ENCODE measurements around the gene NOTCH3. TPM values are rescaled to one million over a fixed set of nuclear protein-coding genes. Genes with fewer than 3 reads are reported as not detected.

The NOTCH3 gene
- total and polyA plus RNA-seq, 2 of the 8 experiments (the other 6 are each of a cell fraction or from before 2014, with no cell fraction given), result 37.5 to 107 TPM

GRCh38 chr19:15123900-15124299 is 76.9 kb downstream of the NOTCH3 start:
- Histone ChIP-seq H3K4ac (replicated peaks; ENCODE audit: insufficient read length, low read depth, low read length) (no peak overlapping the region), H3K23ac (ENCODE audit: insufficient read length) (no peak overlapping the region), H3K79me1 (ENCODE audit: low read depth, low read length) (peaks cover 9% of the 10 kb centered on the region), H3K79me2 (ENCODE audit: control insufficient read depth in 1 of 2, insufficient read depth in 2 of 2, low read length in 2 of 2) (peaks cover 0 to 13% of the 10 kb centered on the region in 2 experiments; a peak in 2 of 4 replicates), H3K4me1 (replicated peaks in 1 of 4; ENCODE audit: control insufficient read depth in 3 of 4, insufficient read depth in 4 of 4, low read length in 3 of 4) (peaks cover 0 to 9% (median 1%) of the 10 kb centered on the region in 4 experiments; a peak in 4 of 7 replicates), H3K4me2 (ENCODE audit: insufficient read depth in 1 of 2, low read depth in 2 of 2, low read length in 2 of 2) (peak overlapping the region in 1 of 2 experiments; percentile 79; a peak in 1 of 4 replicates), H3K18ac (ENCODE audit: extremely low read depth, low read length) (no peak overlapping the region), H3K14ac (ENCODE audit: insufficient read length) (no peak overlapping the region), H3K4me3 (ENCODE audit: extremely low read depth in 1 of 4, insufficient read depth in 2 of 4, low read depth in 3 of 4, low read length in 4 of 4) (peak overlapping the region in 2 of 4 experiments; percentile 68 to 75; a peak in 4 of 8 replicates), H2AK5ac (ENCODE audit: low read depth, low read length) (no peak overlapping the region), H4K20me1 (replicated peaks in 1 of 2; ENCODE audit: control insufficient read depth in 1 of 2, insufficient read depth in 2 of 2, low read length in 2 of 2) (peaks cover 2 to 3% of the 10 kb centered on the region in 2 experiments), H2BK5ac (ENCODE audit: low read depth, low read length) (no peak overlapping the region), H3K9me3 (ENCODE audit: insufficient read depth in 2 of 2, low read depth in 1 of 2, low read length in 1 of 2) (peaks cover 2 to 4% of the 10 kb centered on the region in 2 experiments; a peak in 1 of 4 replicates), H2BK12ac (ENCODE audit: low read depth, low read length) (no peak overlapping the region), H2BK20ac (ENCODE audit: low read length) (no peak overlapping the region), H3K27me3 (replicated peaks in 1 of 4; ENCODE audit: control insufficient read depth in 3 of 4, extremely low read depth in 1 of 4, insufficient read depth in 3 of 4, low read length in 3 of 4) (no peaks in the 10 kb centered on the region), H4K8ac (ENCODE audit: extremely low read depth, insufficient read depth, low read length) (no peak overlapping the region; the same call in 1 of the 2 replicates), H3K36me3 (ENCODE audit: control insufficient read depth in 2 of 4, insufficient read depth in 4 of 4, low read length in 3 of 4) (peaks cover 5 to 20% (median 14%) of the 10 kb centered on the region in 4 experiments; a peak in 7 of 8 replicates), H4K5ac (ENCODE audit: insufficient read length, low read depth, low read length) (no peak overlapping the region), H3K56ac (replicated peaks; ENCODE audit: insufficient read length, low read depth, low read length) (no peak overlapping the region), H3K23me2 (ENCODE audit: low read depth, low read length) (peaks cover 8% of the 10 kb centered on the region; the same call in 1 of the 2 replicates), H2AFZ (ENCODE audit: low read length) (no peak overlapping the region), H4K91ac (replicated peaks; ENCODE audit: insufficient read length, low read length) (no peak overlapping the region), H3K9ac (replicated peaks in 1 of 4; ENCODE audit: extremely low read depth in 1 of 4, low read depth in 3 of 4, low read length in 3 of 4) (no peak overlapping the region; a peak in 1 of 7 replicates), H2BK120ac (replicated peaks; ENCODE audit: low read depth, low read length) (no peak overlapping the region), H3K27ac (ENCODE audit: low read depth, low read length) (no peak overlapping the region), H2BK15ac (ENCODE audit: low read length) (no peak overlapping the region)
- TF ChIP-seq RAD21 (IDR thresholded peaks at IDR 0.05 in 1 of 2, conservative IDR thresholded peaks at IDR 0.05 in 1 of 2; ENCODE audit: low read depth in 2 of 2, low read length in 2 of 2) (no peak), SAP30 (IDR thresholded peaks at IDR 0.05; ENCODE audit: insufficient read depth, insufficient replicate concordance, low read length) (no peak), POLR2AphosphoS5 (IDR thresholded peaks at IDR 0.05; ENCODE audit: low read depth, low read length) (no peak), CEBPB (IDR thresholded peaks at IDR 0.05; ENCODE audit: low read depth, low read length) (no peak), SUZ12 (IDR thresholded peaks at IDR 0.05; ENCODE audit: low read length) (no peak), CBX5 (IDR thresholded peaks at IDR 0.05; ENCODE audit: low read depth, low read length) (no peak)
- FAIRE-seq (no peak), DNase-seq (ENCODE audit: low read depth in 1 of 2, low spot score in 2 of 2) (no peak)
- ChIA-PET POLR2A (ENCODE audit: partially characterized antibody) (interaction anchor here (0.8 to 5.1 kb wide), 9 partner anchors 11 to 295 kb away, joined by 3 to 67 read pairs (median 3); partner anchors contain the start of gene AKAP8L), CTCF (ENCODE audit: partially characterized antibody) (interaction anchor here (0.6 to 5.7 kb wide), 7 partner anchors 13 to 108 kb away, joined by 3 to 39 read pairs (median 5); partner anchors contain the start of gene EPHX3)
- WGBS, 2 experiments (ENCODE audit: extremely low coverage in 1 of 2, insufficient coverage in 1 of 2, insufficient read length in 1 of 2, insufficient replicate concordance in 2 of 2, low coverage in 1 of 2, low lambda C conversion rate in 2 of 2, missing lambda C conversion rate in 1 of 2), result 92% methylated on average over 5 of the region's 5 CpGs; no CpG with 5 or more reads in 1 of the 2 experiments

All from H1 (cell line).